GM12874 (cell line): ENCODE results near the gene BCL2L15.

Experiments
- CTCF ChIP-seq: IDR thresholded peaks from 2 replicates; pipeline ENCODE4 v1.5.1; 2011; ENCODE audit warnings: low read depth, mild to moderate bottlenecking, control low read depth, low read length, moderate library complexity; ENCODE audit not compliant: insufficient read depth

BCL2L15 gene

GRCh38 chr1:113876176-113876575, 11.2 kb downstream of the BCL2L15 start:
- TF ChIP-seq CTCF: no peak

DNA sequence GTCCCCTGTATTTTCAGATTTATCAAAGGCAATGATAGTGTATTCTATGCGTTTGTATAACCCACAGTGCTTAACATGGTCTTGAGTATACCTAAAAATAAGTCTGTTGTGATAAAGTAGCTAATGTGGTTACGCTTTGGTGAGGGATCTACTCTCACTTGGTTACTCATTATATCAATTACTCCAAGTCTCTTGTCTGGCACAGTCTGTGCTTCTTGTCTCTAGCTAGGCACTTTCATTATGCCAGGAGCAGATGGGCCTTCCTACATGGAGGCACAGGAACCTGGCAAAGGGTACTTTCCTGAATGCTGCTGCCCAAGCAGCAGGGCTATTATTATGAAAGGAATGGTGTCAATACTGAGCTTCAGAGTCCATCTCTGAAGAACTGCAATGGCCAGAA, 11.7 kb downstream of the BCL2L15 start:
- TF ChIP-seq CTCF: no peak

- TF ChIP-seq CTCF: peak; percentile 55
Measured at GRCh38 chr1:113874012-113874879, 13.1 kb downstream of the BCL2L15 start.

DNA sequence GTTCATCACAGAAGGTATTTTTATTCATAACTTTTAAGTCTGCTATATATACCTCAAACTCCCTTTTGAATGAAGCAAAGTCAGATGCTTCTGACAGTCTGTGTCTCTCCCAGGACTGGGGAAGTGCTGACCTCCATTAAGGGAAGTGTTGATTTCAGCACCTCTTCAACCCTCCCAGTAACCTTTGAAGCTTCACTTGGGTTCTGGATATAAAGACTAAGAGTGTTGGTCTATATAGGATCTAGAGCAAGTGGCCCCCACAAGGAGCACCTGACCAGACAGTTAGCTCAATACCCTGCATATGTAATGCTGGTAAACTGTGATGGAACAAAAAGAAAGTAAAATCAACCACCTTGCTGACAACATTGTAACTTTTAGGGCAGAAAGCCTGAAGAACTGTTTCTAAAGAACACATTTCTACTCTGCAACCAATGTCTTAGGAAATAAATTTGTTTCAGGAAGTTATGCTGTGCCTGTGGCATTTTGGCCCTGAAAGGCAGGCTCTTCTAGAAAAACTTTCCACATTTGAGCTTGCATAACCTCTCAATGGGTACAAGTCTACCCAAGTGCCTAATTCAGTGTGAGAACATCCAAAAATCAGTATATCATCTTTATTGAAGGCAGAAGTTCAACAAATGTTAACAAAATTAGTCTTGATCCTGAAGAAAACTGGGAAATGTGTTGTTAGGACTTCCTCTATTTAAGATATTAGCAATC, 15.0 kb downstream of the BCL2L15 start:
- no peak for TF ChIP-seq CTCF

DNA sequence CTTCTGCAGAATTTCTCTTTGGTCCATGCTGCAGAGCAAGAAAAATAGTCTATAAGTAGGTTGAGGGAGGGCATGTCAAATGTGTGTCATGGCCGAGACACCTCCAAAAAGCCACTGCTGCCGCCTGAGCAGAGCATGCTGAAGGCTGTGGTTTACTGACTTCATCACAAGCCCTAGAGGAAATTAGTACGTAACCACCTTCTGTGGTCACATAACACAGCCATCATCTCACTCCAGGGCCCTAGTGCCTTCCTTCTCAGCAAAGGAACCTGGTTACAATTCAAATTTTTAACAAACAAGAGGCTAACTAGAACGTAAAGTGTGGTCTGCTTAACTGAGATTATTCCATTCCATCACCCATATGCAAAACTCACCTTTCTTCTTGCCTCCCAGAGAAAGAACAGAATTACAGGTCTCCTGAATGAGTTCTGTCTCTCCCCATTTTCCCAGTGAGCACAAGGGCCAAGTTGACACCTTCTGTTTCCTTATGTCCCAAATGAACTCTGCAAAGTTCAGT, 15.7 kb downstream of the BCL2L15 start, which contains the start of gene PTPN22:
PTPN22 (minus strand) TSS at position 116 of the 517 bp plus-strand sequence.
- TF ChIP-seq CTCF: no peak

GRCh38 chr1:113870778-113871177, 16.6 kb downstream of the BCL2L15 start:
- TF ChIP-seq CTCF: no peak

GRCh38 chr1:113868387-113869083, 18.8 kb downstream of the BCL2L15 start:
- TF ChIP-seq CTCF: no peak
